ENCODE measurements around the gene SHB.
A peak's percentile ranks its signal among the peaks of the same experiment; 100 is the strongest.

SHB gene

GRCh38 chr9:37905131-37905505, 163.9 kb downstream of the SHB start:
- Histone ChIP-seq H3K27ac (ENCODE audit: low read depth, low read length) (no peak overlapping the region), H3K56ac (ENCODE audit: low read length) (peak overlapping the region; percentile 95), H3K79me2 (ENCODE audit: control insufficient read depth, insufficient read depth, low read length) (no peaks in the 10 kb centered on the region), H3K23ac (ENCODE audit: low read length) (no peak overlapping the region), H3K4me1 (ENCODE audit: control insufficient read depth, low read depth, low read length) (peaks cover 6% of the 10 kb centered on the region), H3K18ac (ENCODE audit: low read length) (no peak overlapping the region), H3K4ac (ENCODE audit: low read depth, low read length) (no peak overlapping the region), H2BK15ac (replicated peaks; ENCODE audit: low read depth) (no peak overlapping the region), H4K8ac (ENCODE audit: low read depth, low read length) (no peak overlapping the region), H2BK120ac (ENCODE audit: low read depth, low read length) (no peak overlapping the region), H3K36me3 (ENCODE audit: control insufficient read depth, insufficient read depth, low read length) (no peaks in the 10 kb centered on the region), H3K4me2 (ENCODE audit: low read length) (no peak overlapping the region), H4K5ac (ENCODE audit: low read length) (no peak overlapping the region), H2BK5ac (ENCODE audit: low read length) (no peak overlapping the region), H3K27me3 (ENCODE audit: insufficient read depth, low read length, poor library complexity) (no peaks in the 10 kb centered on the region), H2AK5ac (ENCODE audit: low read length) (no peak overlapping the region), H3K4me3 (ENCODE audit: low read length) (no peak overlapping the region), H3K9ac (ENCODE audit: low read length) (peak overlapping the region; percentile 58), H3K79me1 (ENCODE audit: low read length) (no peaks in the 10 kb centered on the region)
- no peak for DNase-seq
- no CpG with 5 or more reads among the region's 10 CpGs for WGBS (ENCODE audit: extremely low coverage, insufficient coverage, low lambda C conversion rate)

- H3K9ac ChIP-seq (ENCODE audit: low read length): peak overlapping the region; percentile 58
- no peak overlapping the region for H2AK5ac ChIP-seq (ENCODE audit: low read length)
- H3K4me1 ChIP-seq (ENCODE audit: control insufficient read depth, low read depth, low read length): peaks cover 6% of the 10 kb centered on the region
- H3K36me3 ChIP-seq (ENCODE audit: control insufficient read depth, insufficient read depth, low read length): no peaks in the 10 kb centered on the region
- H3K18ac ChIP-seq (ENCODE audit: low read length): no peak overlapping the region
- no peak overlapping the region for H3K27ac ChIP-seq (ENCODE audit: low read depth, low read length)
- H3K79me1 ChIP-seq (ENCODE audit: low read length): no peaks in the 10 kb centered on the region
- peak overlapping the region; percentile 50 for H3K4ac ChIP-seq (ENCODE audit: low read depth, low read length)
- no peak overlapping the region for H2BK5ac ChIP-seq (ENCODE audit: low read length)
- no peak overlapping the region for H4K8ac ChIP-seq (ENCODE audit: low read depth, low read length)
- no CpG with 5 or more reads among the region's 36 CpGs for WGBS (ENCODE audit: extremely low coverage, insufficient coverage, low lambda C conversion rate)
- no peak overlapping the region for H2BK15ac ChIP-seq (replicated peaks; ENCODE audit: low read depth)
- no peak overlapping the region for H4K5ac ChIP-seq (ENCODE audit: low read length)
- H3K79me2 ChIP-seq (ENCODE audit: control insufficient read depth, insufficient read depth, low read length): no peaks in the 10 kb centered on the region
- H3K56ac ChIP-seq (ENCODE audit: low read length): peak overlapping the region; percentile 95
- H3K4me2 ChIP-seq (ENCODE audit: low read length): peak overlapping the region; percentile 78
- H3K27me3 ChIP-seq (ENCODE audit: insufficient read depth, low read length, poor library complexity): no peaks in the 10 kb centered on the region
- no peak for DNase-seq
- H3K4me3 ChIP-seq (ENCODE audit: low read length): peak overlapping the region; percentile 87
- H2BK120ac ChIP-seq (ENCODE audit: low read depth, low read length): no peak overlapping the region
- H3K23ac ChIP-seq (ENCODE audit: low read length): no peak overlapping the region
Measured at GRCh38 chr9:37904445-37905130, 164.4 kb downstream of the SHB start.

- H2BK15ac ChIP-seq (replicated peaks; ENCODE audit: low read depth): no peak within 1 kb of the TSS
- H3K36me3 ChIP-seq (ENCODE audit: control insufficient read depth, insufficient read depth, low read length): no peaks in the 10 kb centered on the region
- H3K79me1 ChIP-seq (ENCODE audit: low read length): no peaks in the 10 kb centered on the region
- peak within 1 kb of the TSS; percentile 71 for H3K27ac ChIP-seq (ENCODE audit: low read depth, low read length)
- no CpG with 5 or more reads among the region's 84 CpGs for WGBS (ENCODE audit: extremely low coverage, insufficient coverage, low lambda C conversion rate)
- H3K18ac ChIP-seq (ENCODE audit: low read length): peak within 1 kb of the TSS; percentile 52
- peak within 1 kb of the TSS; percentile 50 for H3K4ac ChIP-seq (ENCODE audit: low read depth, low read length)
- H3K4me1 ChIP-seq (ENCODE audit: control insufficient read depth, low read depth, low read length): peaks cover 6% of the 10 kb centered on the region
- H3K27me3 ChIP-seq (ENCODE audit: insufficient read depth, low read length, poor library complexity): no peaks in the 10 kb centered on the region
- no peak within 1 kb of the TSS for H2AK5ac ChIP-seq (ENCODE audit: low read length)
- H3K79me2 ChIP-seq (ENCODE audit: control insufficient read depth, insufficient read depth, low read length): no peaks in the 10 kb centered on the region
- peak within 1 kb of the TSS; percentile 95 for H3K56ac ChIP-seq (ENCODE audit: low read length)
- no peak within 1 kb of the TSS for H4K8ac ChIP-seq (ENCODE audit: low read depth, low read length)
- no peak within 1 kb of the TSS for H3K23ac ChIP-seq (ENCODE audit: low read length)
- H2BK5ac ChIP-seq (ENCODE audit: low read length): peak within 1 kb of the TSS; percentile 28
- H3K4me3 ChIP-seq (ENCODE audit: low read length): peak within 1 kb of the TSS; percentile 87
- peak within 1 kb of the TSS; percentile 78 for H3K4me2 ChIP-seq (ENCODE audit: low read length)
- H3K9ac ChIP-seq (ENCODE audit: low read length): peak within 1 kb of the TSS; percentile 58
- H2BK120ac ChIP-seq (ENCODE audit: low read depth, low read length): no peak within 1 kb of the TSS
- H4K5ac ChIP-seq (ENCODE audit: low read length): no peak within 1 kb of the TSS
- peak; percentile 96 for DNase-seq
Measured at GRCh38 chr9:37903647-37904444, 165.2 kb downstream of the SHB start, which contains the start of gene SLC25A51. SLC25A51 (minus strand) TSS chr9:37904127; CDS start chr9:37888550, 15,577 bp downstream.

GRCh38 chr9:37902796-37903646, 166.0 kb downstream of the SHB start:
- no peak overlapping the region for H3K23ac ChIP-seq (ENCODE audit: low read length)
- peak; percentile 33 for DNase-seq
- peak overlapping the region; percentile 71 for H3K27ac ChIP-seq (ENCODE audit: low read depth, low read length)
- peak overlapping the region; percentile 87 for H3K4me3 ChIP-seq (ENCODE audit: low read length)
- no peak overlapping the region for H3K4ac ChIP-seq (ENCODE audit: low read depth, low read length)
- no peaks in the 10 kb centered on the region for H3K36me3 ChIP-seq (ENCODE audit: control insufficient read depth, insufficient read depth, low read length)
- peak overlapping the region; percentile 95 for H3K56ac ChIP-seq (ENCODE audit: low read length)
- H4K8ac ChIP-seq (ENCODE audit: low read depth, low read length): no peak overlapping the region
- H2BK15ac ChIP-seq (replicated peaks; ENCODE audit: low read depth): no peak overlapping the region
- peak overlapping the region; percentile 58 for H3K9ac ChIP-seq (ENCODE audit: low read length)
- peak overlapping the region; percentile 36 for H3K4me2 ChIP-seq (ENCODE audit: low read length)
- H3K79me1 ChIP-seq (ENCODE audit: low read length): no peaks in the 10 kb centered on the region
- no CpG with 5 or more reads among the region's 17 CpGs for WGBS (ENCODE audit: extremely low coverage, insufficient coverage, low lambda C conversion rate)
- H3K4me1 ChIP-seq (ENCODE audit: control insufficient read depth, low read depth, low read length): peaks cover 6% of the 10 kb centered on the region
- no peak overlapping the region for H2BK120ac ChIP-seq (ENCODE audit: low read depth, low read length)
- H4K5ac ChIP-seq (ENCODE audit: low read length): no peak overlapping the region
- H3K79me2 ChIP-seq (ENCODE audit: control insufficient read depth, insufficient read depth, low read length): no peaks in the 10 kb centered on the region
- no peak overlapping the region for H2AK5ac ChIP-seq (ENCODE audit: low read length)
- H2BK5ac ChIP-seq (ENCODE audit: low read length): no peak overlapping the region
- no peaks in the 10 kb centered on the region for H3K27me3 ChIP-seq (ENCODE audit: insufficient read depth, low read length, poor library complexity)
- no peak overlapping the region for H3K18ac ChIP-seq (ENCODE audit: low read length)

- Histone ChIP-seq H4K8ac (ENCODE audit: low read depth, low read length) (no peak overlapping the region), H3K4ac (ENCODE audit: low read depth, low read length) (no peak overlapping the region), H3K27ac (ENCODE audit: low read depth, low read length) (no peak overlapping the region), H3K4me3 (ENCODE audit: low read length) (no peak overlapping the region), H3K4me2 (ENCODE audit: low read length) (no peak overlapping the region), H3K79me1 (ENCODE audit: low read length) (no peaks in the 10 kb centered on the region), H3K9ac (ENCODE audit: low read length) (no peak overlapping the region), H3K79me2 (ENCODE audit: control insufficient read depth, insufficient read depth, low read length) (no peaks in the 10 kb centered on the region), H2BK120ac (ENCODE audit: low read depth, low read length) (no peak overlapping the region), H3K18ac (ENCODE audit: low read length) (no peak overlapping the region), H3K27me3 (ENCODE audit: insufficient read depth, low read length, poor library complexity) (no peaks in the 10 kb centered on the region), H2BK15ac (replicated peaks; ENCODE audit: low read depth) (no peak overlapping the region), H3K36me3 (ENCODE audit: control insufficient read depth, insufficient read depth, low read length) (no peaks in the 10 kb centered on the region), H3K23ac (ENCODE audit: low read length) (no peak overlapping the region), H3K4me1 (ENCODE audit: control insufficient read depth, low read depth, low read length) (peaks cover 6% of the 10 kb centered on the region), H3K56ac (ENCODE audit: low read length) (no peak overlapping the region), H4K5ac (ENCODE audit: low read length) (no peak overlapping the region), H2BK5ac (ENCODE audit: low read length) (no peak overlapping the region), H2AK5ac (ENCODE audit: low read length) (no peak overlapping the region)
- DNase-seq: no peak
Measured at GRCh38 chr9:37902131-37902530, 166.9 kb downstream of the SHB start.

All from mesendoderm (in vitro differentiated cells).